GM21723 (cell line): ENCODE measurements around the gene CRISPLD2.
"Not testable (repeated sequence)": the region's sequence is repeated elsewhere in the genome, so short reads cannot be mapped to it uniquely, and the experiment has no call there.

ENCODE experiments used
- ATAC-seq: cut with Tn5 transposase; IDR thresholded peaks from one replicate; pipeline ENCODE4 v1.9.1; 2021; ENCODE audit warnings: mild to moderate bottlenecking, moderate library complexity; ENCODE audit not compliant: unreplicated experiment

Gene CRISPLD2

GRCh38 chr16:84821179-84821578, 1.4 kb downstream of the CRISPLD2 start:
- no peak for ATAC-seq

- no peak for ATAC-seq
These were observed 2.2 kb downstream of the CRISPLD2 start for GRCh38 chr16:84821728-84822689.

GRCh38 chr16:84822990-84823389, 3.2 kb downstream of the CRISPLD2 start:
- ATAC-seq, result no peak

- no peak for ATAC-seq
These were observed 3.7 kb downstream of the CRISPLD2 start for GRCh38 chr16:84823484-84823883.

- no peak for ATAC-seq
These were observed 4.1 kb downstream of the CRISPLD2 start for GRCh38 chr16:84823926-84824325.

- ATAC-seq, result no peak
These were observed 6.2 kb downstream of the CRISPLD2 start for GRCh38 chr16:84825896-84826557.

GRCh38 chr16:84826558-84826941, 6.8 kb downstream of the CRISPLD2 start:
- ATAC-seq, result no peak

GRCh38 chr16:84827131-84827574, 7.4 kb downstream of the CRISPLD2 start:
- no peak for ATAC-seq

- ATAC-seq, result no peak
These were observed 8.1 kb downstream of the CRISPLD2 start for GRCh38 chr16:84827897-84828296.

GRCh38 chr16:84828322-84828721, 8.5 kb downstream of the CRISPLD2 start:
- ATAC-seq, result no peak

- ATAC-seq, result no peak
These were observed 9.6 kb downstream of the CRISPLD2 start for GRCh38 chr16:84829168-84829965.

GRCh38 chr16:84830765-84831384, 11.1 kb downstream of the CRISPLD2 start:
- no peak for ATAC-seq

- ATAC-seq, result not testable (repeated sequence)
These were observed 11.9 kb downstream of the CRISPLD2 start for GRCh38 chr16:84831728-84832127.

- ATAC-seq, result no peak
These were observed 12.8 kb downstream of the CRISPLD2 start for GRCh38 chr16:84832488-84833143.

- ATAC-seq, result no peak
These were observed 13.3 kb downstream of the CRISPLD2 start for GRCh38 chr16:84833144-84833500.

GRCh38 chr16:84833542-84834402, 14.0 kb downstream of the CRISPLD2 start:
- ATAC-seq, result no peak

- no peak for ATAC-seq
These were observed 14.6 kb downstream of the CRISPLD2 start for GRCh38 chr16:84834403-84834772.

GRCh38 chr16:84836234-84836647, 16.5 kb downstream of the CRISPLD2 start:
- ATAC-seq, result no peak

GRCh38 chr16:84836967-84837366, 17.2 kb downstream of the CRISPLD2 start:
- no peak for ATAC-seq
